ENCODE data around the gene ARHGAP10. TPM values are rescaled to one million over a fixed set of nuclear protein-coding genes. Genes with fewer than 3 reads are reported as not detected.

ARHGAP10 gene
- total RNA-seq, 1 experiment from 2014 or later: 6.1 TPM

DNA sequence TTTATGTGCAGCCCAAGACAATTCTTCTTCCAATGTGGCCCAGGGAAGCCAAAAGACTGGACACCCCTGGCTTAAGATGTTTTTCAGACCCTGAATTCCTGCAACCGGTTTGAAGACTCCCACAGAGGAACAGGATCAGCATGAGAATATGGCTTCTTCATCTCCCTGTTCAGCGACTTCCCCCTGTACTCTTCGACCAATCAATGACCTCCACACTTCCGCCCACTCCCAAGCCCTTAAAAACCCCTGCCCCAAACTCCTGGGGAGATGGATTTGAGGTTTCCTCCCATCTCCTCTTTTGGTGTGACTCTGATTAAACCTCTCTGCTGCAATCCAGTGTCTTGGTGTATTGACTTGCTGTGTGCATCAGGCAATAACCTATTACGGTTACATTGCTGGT lies 365.9 kb downstream of the ARHGAP10 start:
- TF ChIP-seq, protein P1, sequence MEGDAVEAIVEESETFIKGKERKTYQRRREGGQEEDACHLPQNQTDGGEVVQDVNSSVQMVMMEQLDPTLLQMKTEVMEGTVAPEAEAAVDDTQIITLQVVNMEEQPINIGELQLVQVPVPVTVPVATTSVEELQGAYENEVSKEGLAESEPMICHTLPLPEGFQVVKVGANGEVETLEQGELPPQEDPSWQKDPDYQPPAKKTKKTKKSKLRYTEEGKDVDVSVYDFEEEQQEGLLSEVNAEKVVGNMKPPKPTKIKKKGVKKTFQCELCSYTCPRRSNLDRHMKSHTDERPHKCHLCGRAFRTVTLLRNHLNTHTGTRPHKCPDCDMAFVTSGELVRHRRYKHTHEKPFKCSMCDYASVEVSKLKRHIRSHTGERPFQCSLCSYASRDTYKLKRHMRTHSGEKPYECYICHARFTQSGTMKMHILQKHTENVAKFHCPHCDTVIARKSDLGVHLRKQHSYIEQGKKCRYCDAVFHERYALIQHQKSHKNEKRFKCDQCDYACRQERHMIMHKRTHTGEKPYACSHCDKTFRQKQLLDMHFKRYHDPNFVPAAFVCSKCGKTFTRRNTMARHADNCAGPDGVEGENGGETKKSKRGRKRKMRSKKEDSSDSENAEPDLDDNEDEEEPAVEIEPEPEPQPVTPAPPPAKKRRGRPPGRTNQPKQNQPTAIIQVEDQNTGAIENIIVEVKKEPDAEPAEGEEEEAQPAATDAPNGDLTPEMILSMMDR (IDR thresholded peaks at IDR 0.05; ENCODE audit: unreplicated experiment): no peak
- H3K36me3 Mint-ChIP-seq (ENCODE audit: insufficient read depth, unreplicated experiment): no peaks in the 10 kb centered on the region
- no peaks in the 10 kb centered on the region for H3K27me3 Mint-ChIP-seq (ENCODE audit: unreplicated experiment)
- H3K4me3 Mint-ChIP-seq (ENCODE audit: low read depth, unreplicated experiment): no peak overlapping the region
- BruUV-seq (replicated peaks): no TSS peak
- DNase-seq: no peak
- H3K4me1 Mint-ChIP-seq (ENCODE audit: low read depth, unreplicated experiment): no peaks in the 10 kb centered on the region
- intact Hi-C loops (cut with micrococcal nuclease; ENCODE audit: unreplicated experiment): no loop called here
- no peak overlapping the region for H3K27ac Mint-ChIP-seq (ENCODE audit: unreplicated experiment)
- CTCF ChIA-PET: interaction anchor here (0.6 kb wide), 1 partner anchor 127 kb away, joined by 4 read pairs; no protein-coding TSS in a partner anchor
- H3K9me3 Mint-ChIP-seq (ENCODE audit: low read depth, unreplicated experiment): no peaks in the 10 kb centered on the region

DNA sequence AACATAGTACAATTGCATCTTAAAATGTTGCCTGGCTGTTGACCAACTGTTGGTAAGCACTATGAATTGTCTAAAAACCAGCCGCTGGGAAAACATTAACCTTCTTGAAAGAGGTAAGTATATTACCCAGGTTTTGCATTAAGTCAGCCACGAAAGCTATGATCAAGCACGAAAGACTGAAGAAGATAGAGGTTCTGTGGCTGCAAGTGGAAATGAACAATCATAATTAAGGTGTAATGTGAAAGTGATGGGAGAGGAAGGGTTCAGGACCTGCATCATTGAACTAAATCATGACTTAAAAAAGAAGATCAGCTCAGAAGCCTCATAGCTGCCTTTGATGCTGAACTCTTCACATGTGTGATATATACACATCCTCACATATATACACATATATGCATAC lies 369.3 kb downstream of the ARHGAP10 start:
- Mint-ChIP-seq H3K36me3 (ENCODE audit: insufficient read depth, unreplicated experiment) (no peaks in the 10 kb centered on the region), H3K27me3 (ENCODE audit: unreplicated experiment) (no peaks in the 10 kb centered on the region), H3K9me3 (ENCODE audit: low read depth, unreplicated experiment) (no peaks in the 10 kb centered on the region), H3K4me1 (ENCODE audit: low read depth, unreplicated experiment) (no peaks in the 10 kb centered on the region), H3K4me3 (ENCODE audit: low read depth, unreplicated experiment) (no peak overlapping the region), H3K27ac (ENCODE audit: unreplicated experiment) (no peak overlapping the region)
- DNase-seq: no peak
- intact Hi-C loops (cut with micrococcal nuclease; ENCODE audit: unreplicated experiment): no loop called here
- CTCF ChIA-PET: no interaction called here
- BruUV-seq (replicated peaks): no TSS peak
- TF ChIP-seq, protein P1 (IDR thresholded peaks at IDR 0.05; ENCODE audit: unreplicated experiment): no peak

DNA sequence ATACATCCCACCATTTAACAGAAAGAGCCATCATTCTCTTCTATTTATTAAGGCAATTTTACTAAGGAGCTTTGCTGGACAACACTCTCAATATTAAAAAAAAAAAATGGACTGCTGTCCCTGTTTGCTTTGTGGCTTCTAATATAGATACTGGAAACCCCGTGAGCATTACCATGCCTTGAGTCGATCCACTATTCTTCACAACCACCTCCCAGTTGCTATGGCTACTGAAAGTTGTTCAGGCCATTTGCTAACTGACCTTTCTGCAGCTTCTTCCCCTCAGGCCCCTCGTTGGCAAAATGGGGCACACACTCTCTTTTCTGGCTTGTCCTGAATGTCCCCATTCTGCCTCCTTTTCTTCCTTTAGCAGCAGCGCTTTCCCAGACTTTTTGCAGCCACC lies 369.9 kb downstream of the ARHGAP10 start:
- TF ChIP-seq, protein P1 (IDR thresholded peaks at IDR 0.05; ENCODE audit: unreplicated experiment): no peak
- Mint-ChIP-seq H3K27ac (ENCODE audit: unreplicated experiment) (no peak overlapping the region), H3K4me1 (ENCODE audit: low read depth, unreplicated experiment) (no peaks in the 10 kb centered on the region), H3K36me3 (ENCODE audit: insufficient read depth, unreplicated experiment) (no peaks in the 10 kb centered on the region), H3K4me3 (ENCODE audit: low read depth, unreplicated experiment) (no peak overlapping the region), H3K9me3 (ENCODE audit: low read depth, unreplicated experiment) (no peaks in the 10 kb centered on the region), H3K27me3 (ENCODE audit: unreplicated experiment) (no peaks in the 10 kb centered on the region)
- no TSS peak for BruUV-seq (replicated peaks)
- intact Hi-C loops (cut with micrococcal nuclease; ENCODE audit: unreplicated experiment): no loop called here
- no peak for DNase-seq
- CTCF ChIA-PET: no interaction called here

DNA sequence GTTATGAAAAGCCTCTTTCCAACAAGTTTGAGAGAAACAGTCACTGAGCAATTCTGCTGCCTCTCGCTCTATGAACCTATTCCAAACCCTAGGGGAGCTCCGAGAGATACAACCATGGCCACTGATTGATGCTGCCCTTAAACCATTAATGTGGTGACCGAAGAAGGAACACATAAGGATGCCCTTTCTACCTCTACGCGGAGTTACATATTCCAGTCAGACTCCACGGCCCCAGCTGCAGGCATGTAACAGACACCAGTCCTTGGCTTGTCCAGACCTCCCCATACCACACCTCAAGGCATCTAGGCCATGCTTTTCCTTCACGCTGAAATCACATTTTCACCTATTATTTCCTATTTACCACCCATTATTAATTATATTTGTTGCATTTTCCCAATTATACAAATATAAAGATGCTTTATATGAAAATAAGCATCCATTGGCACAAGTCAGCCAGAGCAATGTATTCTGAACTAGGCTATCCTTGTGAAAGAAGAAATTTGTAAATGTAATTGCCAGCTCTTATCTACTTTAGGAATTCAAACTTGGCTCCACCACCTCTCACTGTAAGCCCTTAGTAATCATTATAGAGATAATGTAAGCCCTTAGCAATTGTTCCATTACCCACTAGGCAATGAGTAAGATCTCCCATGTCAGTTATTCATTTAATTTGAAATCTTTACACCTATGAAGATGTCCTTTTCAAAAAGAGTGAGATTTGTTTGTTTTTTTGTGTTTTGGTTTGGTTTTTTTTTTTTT lies 371.9 kb downstream of the ARHGAP10 start:
- TF ChIP-seq, protein P1 (IDR thresholded peaks at IDR 0.05; ENCODE audit: unreplicated experiment): no peak
- Mint-ChIP-seq H3K36me3 (ENCODE audit: insufficient read depth, unreplicated experiment) (no peaks in the 10 kb centered on the region), H3K4me1 (ENCODE audit: low read depth, unreplicated experiment) (no peaks in the 10 kb centered on the region), H3K9me3 (ENCODE audit: low read depth, unreplicated experiment) (no peaks in the 10 kb centered on the region), H3K27me3 (ENCODE audit: unreplicated experiment) (no peaks in the 10 kb centered on the region), H3K4me3 (ENCODE audit: low read depth, unreplicated experiment) (no peak overlapping the region), H3K27ac (ENCODE audit: unreplicated experiment) (no peak overlapping the region)
- BruUV-seq (replicated peaks): no TSS peak
- intact Hi-C loops (cut with micrococcal nuclease; ENCODE audit: unreplicated experiment): no loop called here
- CTCF ChIA-PET: no interaction called here
- no peak for DNase-seq

Data from Calu3 (cell line).